ENCODE measurements around the gene ST6GALNAC2.

DNA sequence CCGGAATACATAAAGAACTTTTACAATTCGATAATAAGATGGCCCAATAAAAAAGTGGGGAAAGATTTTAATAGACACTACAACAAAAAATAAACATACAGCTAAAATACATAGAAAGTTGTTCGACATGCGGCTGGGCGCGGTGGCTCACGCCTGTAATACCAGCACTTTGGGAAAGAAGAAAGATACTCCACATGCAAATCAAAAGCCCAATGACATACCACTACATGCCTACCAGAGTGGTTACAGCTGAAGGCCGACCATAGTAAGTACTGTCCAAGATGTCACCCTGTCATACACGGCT is 36.5 kb downstream of the ST6GALNAC2 start:
- TF ChIP-seq, protein P1, sequence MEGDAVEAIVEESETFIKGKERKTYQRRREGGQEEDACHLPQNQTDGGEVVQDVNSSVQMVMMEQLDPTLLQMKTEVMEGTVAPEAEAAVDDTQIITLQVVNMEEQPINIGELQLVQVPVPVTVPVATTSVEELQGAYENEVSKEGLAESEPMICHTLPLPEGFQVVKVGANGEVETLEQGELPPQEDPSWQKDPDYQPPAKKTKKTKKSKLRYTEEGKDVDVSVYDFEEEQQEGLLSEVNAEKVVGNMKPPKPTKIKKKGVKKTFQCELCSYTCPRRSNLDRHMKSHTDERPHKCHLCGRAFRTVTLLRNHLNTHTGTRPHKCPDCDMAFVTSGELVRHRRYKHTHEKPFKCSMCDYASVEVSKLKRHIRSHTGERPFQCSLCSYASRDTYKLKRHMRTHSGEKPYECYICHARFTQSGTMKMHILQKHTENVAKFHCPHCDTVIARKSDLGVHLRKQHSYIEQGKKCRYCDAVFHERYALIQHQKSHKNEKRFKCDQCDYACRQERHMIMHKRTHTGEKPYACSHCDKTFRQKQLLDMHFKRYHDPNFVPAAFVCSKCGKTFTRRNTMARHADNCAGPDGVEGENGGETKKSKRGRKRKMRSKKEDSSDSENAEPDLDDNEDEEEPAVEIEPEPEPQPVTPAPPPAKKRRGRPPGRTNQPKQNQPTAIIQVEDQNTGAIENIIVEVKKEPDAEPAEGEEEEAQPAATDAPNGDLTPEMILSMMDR (conservative IDR thresholded peaks at IDR 0.05; ENCODE audit: low read length) = no peak
- TF ChIP-seq EZH2phosphoT487 (IDR thresholded peaks at IDR 0.05; ENCODE audit: borderline replicate concordance) = no peak

All from Loucy (cell line).